IPS DF 6.9 (cell line): ENCODE results near the gene KRT34.
"Not testable (repeated sequence)": the region's sequence is repeated elsewhere in the genome, so short reads cannot be mapped to it uniquely, and the experiment has no call there.

Source experiments
- DNase-seq: peaks from one replicate; pipeline ENCODE4 v3.0.0-alpha.2; 2013; ENCODE audit warnings: low read depth, low spot score
- H3K27ac ChIP-seq: one replicate; pipeline ENCODE4 v1.5.1; 2013; ENCODE audit warnings: low read length, control low read depth
- H3K27me3 ChIP-seq: 2 replicates; pipeline ENCODE4 v1.6.1; 2013; ENCODE audit warnings: mild to moderate bottlenecking, low read length; ENCODE audit not compliant: control insufficient read depth, insufficient read depth
- H3K36me3 ChIP-seq: 2 replicates; pipeline ENCODE4 v1.6.1; 2013; ENCODE audit warnings: low read length; ENCODE audit not compliant: control insufficient read depth, insufficient read depth
- H3K4me1 ChIP-seq: 2 replicates; pipeline ENCODE4 v1.6.1; 2013; ENCODE audit warnings: low read length; ENCODE audit not compliant: control insufficient read depth, insufficient read depth
- H3K4me3 ChIP-seq: 2 replicates; pipeline ENCODE4 v1.5.1; 2013; ENCODE audit warnings: mild to moderate bottlenecking, low read length
- H3K9me3 ChIP-seq: 2 replicates; pipeline ENCODE4 v1.6.1; 2013; ENCODE audit warnings: low read length, inconsistent platforms; ENCODE audit not compliant: control insufficient read depth, insufficient read depth
- WGBS: extraction: QIAGEN DNeasy Blood & Tissue Kit; methylation state at CpG from one replicate; pipeline ENCODE4 v1.1.7; 2013; ENCODE audit warnings: mixed read lengths, missing lambda C conversion rate; ENCODE audit not compliant: insufficient read length, insufficient coverage; 5-methylcytosine and 5-hydroxymethylcytosine counted together

The KRT34 gene

GRCh38 chr17:41393294-41393693 is 11.2 kb upstream of the KRT34 start:
- Histone ChIP-seq H3K27ac (no peak overlapping the region), H3K9me3 (no peaks in the 10 kb centered on the region), H3K27me3 (no peaks in the 10 kb centered on the region), H3K4me3 (no peak overlapping the region), H3K36me3 (no peaks in the 10 kb centered on the region), H3K4me1 (no peaks in the 10 kb centered on the region)
- DNase-seq: no peak
- no CpG with 5 or more reads among the region's 5 CpGs for WGBS

DNA sequence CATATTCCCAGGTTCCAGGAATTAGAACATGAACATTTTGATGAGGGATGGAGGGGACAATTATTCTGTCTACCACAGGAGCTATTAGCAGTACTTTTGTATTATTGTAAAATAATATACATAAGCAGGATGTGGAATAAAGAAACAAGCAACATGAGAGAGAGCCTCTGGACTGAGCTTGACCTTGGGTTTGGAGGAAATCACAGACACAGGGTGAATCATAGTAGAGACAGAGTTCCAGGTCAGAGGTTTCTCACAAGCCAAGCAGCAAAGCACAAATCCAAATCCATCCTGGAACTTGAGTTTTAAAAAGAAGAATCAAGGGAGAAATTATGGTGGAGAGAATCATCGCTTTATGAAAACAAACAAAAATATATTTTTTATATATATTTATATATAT is 10.2 kb upstream of the KRT34 start:
- no peaks in the 10 kb centered on the region for H3K36me3 ChIP-seq
- H3K4me3 ChIP-seq: no peak overlapping the region
- H3K27me3 ChIP-seq: no peaks in the 10 kb centered on the region
- no peaks in the 10 kb centered on the region for H3K4me1 ChIP-seq
- no peaks in the 10 kb centered on the region for H3K9me3 ChIP-seq
- DNase-seq: no peak
- WGBS: no CpG with 5 or more reads among the region's 1 CpG
- H3K27ac ChIP-seq: no peak overlapping the region

GRCh38 chr17:41391535-41391934 is 9.4 kb upstream of the KRT34 start:
- no peak for DNase-seq
- Histone ChIP-seq H3K9me3 (no peaks in the 10 kb centered on the region), H3K27me3 (no peaks in the 10 kb centered on the region), H3K27ac (no peak overlapping the region), H3K36me3 (no peaks in the 10 kb centered on the region), H3K4me1 (no peaks in the 10 kb centered on the region), H3K4me3 (no peak overlapping the region)
- no CpG with 5 or more reads among the region's 2 CpGs for WGBS

DNA sequence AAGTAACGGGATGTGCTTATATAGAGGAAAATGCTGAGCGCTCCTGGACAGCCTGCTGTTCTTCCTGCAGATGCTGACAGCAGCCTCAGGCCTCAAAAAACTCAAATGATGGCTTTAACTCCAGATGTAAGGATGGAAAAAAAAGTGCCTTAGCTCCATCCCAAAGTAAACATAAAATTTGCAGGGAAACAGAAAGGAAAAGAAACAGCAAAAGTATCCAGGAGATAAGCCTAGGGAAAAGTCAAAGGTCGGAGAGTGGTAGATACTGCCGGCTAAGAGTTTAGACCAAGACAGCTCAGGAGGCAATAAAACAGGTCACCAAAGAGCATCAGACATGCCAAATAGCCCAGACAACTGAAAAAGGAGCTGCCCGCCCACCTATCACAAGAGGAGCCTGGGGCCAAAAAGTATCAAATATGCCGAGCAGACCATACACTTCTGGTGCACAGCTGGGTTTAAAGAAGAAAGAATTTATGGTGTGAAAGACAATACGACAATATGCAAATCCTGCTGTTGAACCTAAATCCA is 8.4 kb upstream of the KRT34 start:
- no peaks in the 10 kb centered on the region for H3K4me1 ChIP-seq
- WGBS: no CpG with 5 or more reads among the region's 7 CpGs
- H3K36me3 ChIP-seq: no peaks in the 10 kb centered on the region
- no peak overlapping the region for H3K27ac ChIP-seq
- H3K4me3 ChIP-seq: no peak overlapping the region
- no peak for DNase-seq
- H3K27me3 ChIP-seq: no peaks in the 10 kb centered on the region
- no peaks in the 10 kb centered on the region for H3K9me3 ChIP-seq

- DNase-seq: no peak
- Histone ChIP-seq H3K27ac (no peak overlapping the region), H3K4me1 (no peaks in the 10 kb centered on the region), H3K9me3 (no peaks in the 10 kb centered on the region), H3K27me3 (no peaks in the 10 kb centered on the region), H3K4me3 (no peak overlapping the region), H3K36me3 (no peaks in the 10 kb centered on the region)
- no CpG with 5 or more reads among the region's 4 CpGs for WGBS
Measured at GRCh38 chr17:41387670-41388069, 5.6 kb upstream of the KRT34 start.

GRCh38 chr17:41386227-41386626 is 4.1 kb upstream of the KRT34 start:
- Histone ChIP-seq H3K4me3 (no peak overlapping the region), H3K36me3 (no peaks in the 10 kb centered on the region), H3K27me3 (no peaks in the 10 kb centered on the region), H3K4me1 (no peaks in the 10 kb centered on the region), H3K27ac (no peak overlapping the region), H3K9me3 (no peaks in the 10 kb centered on the region)
- no peak for DNase-seq
- no CpG with 5 or more reads among the region's 1 CpG for WGBS

- Histone ChIP-seq H3K36me3 (no peaks in the 10 kb centered on the region), H3K27me3 (no peaks in the 10 kb centered on the region), H3K4me3 (no peak overlapping the region), H3K9me3 (no peaks in the 10 kb centered on the region), H3K27ac (no peak overlapping the region), H3K4me1 (no peaks in the 10 kb centered on the region)
- no CpG with 5 or more reads among the region's 1 CpG for WGBS
- DNase-seq: no peak
Measured at GRCh38 chr17:41383690-41384089, 1.6 kb upstream of the KRT34 start.

- no peak for DNase-seq
- no peaks in the 10 kb centered on the region for H3K27me3 ChIP-seq
- H3K9me3 ChIP-seq: no peaks in the 10 kb centered on the region
- no CpG with 5 or more reads among the region's 1 CpG for WGBS
- H3K4me1 ChIP-seq: no peaks in the 10 kb centered on the region
- H3K27ac ChIP-seq: no peak overlapping the region
- H3K4me3 ChIP-seq: no peak overlapping the region
- H3K36me3 ChIP-seq: no peaks in the 10 kb centered on the region
Measured at GRCh38 chr17:41382394-41382793, 288 bp upstream of the KRT34 start.

DNA sequence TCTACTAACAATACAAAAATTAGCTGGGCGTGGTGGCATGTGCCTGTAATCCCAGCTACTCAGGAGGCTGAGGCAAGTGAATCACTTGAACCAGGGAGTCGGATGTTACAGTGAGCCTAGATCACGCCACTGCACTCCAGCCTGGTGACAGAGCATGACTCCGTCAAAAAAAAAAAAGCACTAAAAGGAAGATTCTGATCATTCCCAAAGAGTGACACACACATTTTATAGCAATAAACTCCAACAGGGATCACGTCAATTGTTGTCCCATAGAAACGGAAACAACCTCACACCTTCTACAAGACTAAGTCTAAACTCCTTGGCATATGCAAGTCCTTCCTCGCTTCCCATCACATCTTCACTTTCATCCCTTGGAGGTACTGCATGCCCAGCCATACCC is 2.0 kb downstream of the KRT34 start:
- H3K27me3 ChIP-seq, H3K4me1 ChIP-seq, H3K4me3 ChIP-seq, H3K27ac ChIP-seq, H3K36me3 ChIP-seq, H3K9me3 ChIP-seq, DNase-seq: not testable (repeated sequence)
- no CpG with 5 or more reads among the region's 7 CpGs for WGBS

GRCh38 chr17:41377546-41377945 is 4.6 kb downstream of the KRT34 start:
- WGBS: no CpG with 5 or more reads among the region's 2 CpGs
- Histone ChIP-seq H3K27ac (no peak overlapping the region), H3K27me3 (no peaks in the 10 kb centered on the region), H3K4me1 (no peaks in the 10 kb centered on the region), H3K36me3 (no peaks in the 10 kb centered on the region), H3K4me3 (no peak overlapping the region), H3K9me3 (no peaks in the 10 kb centered on the region)
- no peak for DNase-seq

DNA sequence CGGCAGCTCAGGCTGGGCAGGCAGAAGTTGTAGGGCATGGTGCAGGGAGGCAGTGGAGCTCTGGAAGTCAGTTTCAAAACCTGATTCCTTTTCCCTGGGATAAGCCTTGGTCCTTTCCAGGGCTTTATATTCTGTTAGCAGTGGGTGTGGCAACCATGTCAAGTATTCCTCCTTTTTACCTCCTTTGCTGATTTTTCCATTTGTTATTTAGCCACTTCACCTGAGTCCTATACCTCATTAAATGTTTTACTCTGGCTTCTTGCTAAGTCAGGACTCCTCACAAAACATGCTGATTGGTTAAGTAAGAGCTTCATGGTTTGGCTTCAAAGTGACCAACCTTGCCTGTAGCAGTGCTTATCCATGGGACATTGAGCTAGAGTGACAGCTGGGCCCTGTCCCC is 12.4 kb downstream of the KRT34 start, which contains the start of gene KRT33B:
Gene KRT33B, minus strand, starts transcription at position 101 of the 400 bp plus-strand sequence. Its CDS starts 63 bp downstream, at position 38.
- WGBS: no CpG with 5 or more reads among the region's 1 CpG

More for the DNA sequence above, 12.4 kb downstream of the KRT34 start, which contains the start of gene KRT33B:
- Histone ChIP-seq H3K9me3 (no peaks in the 10 kb centered on the region), H3K4me3 (no peak within 1 kb of the TSS), H3K27me3 (no peaks in the 10 kb centered on the region), H3K36me3 (no peaks in the 10 kb centered on the region), H3K4me1 (no peaks in the 10 kb centered on the region), H3K27ac (no peak within 1 kb of the TSS)
- no peak for DNase-seq
